GM18867 (cell line): ENCODE measurements around the gene DCP1B.

Experiments used
- ATAC-seq: cut with Tn5 transposase; IDR thresholded peaks from one replicate; pipeline ENCODE4 v1.9.1; 2021; ENCODE audit warnings: mild to moderate bottlenecking, moderate library complexity; ENCODE audit not compliant: unreplicated experiment

Gene DCP1B

GRCh38 chr12:1935700-1936378 is 68.4 kb downstream of the DCP1B start:
- no peak for ATAC-seq

DNA sequence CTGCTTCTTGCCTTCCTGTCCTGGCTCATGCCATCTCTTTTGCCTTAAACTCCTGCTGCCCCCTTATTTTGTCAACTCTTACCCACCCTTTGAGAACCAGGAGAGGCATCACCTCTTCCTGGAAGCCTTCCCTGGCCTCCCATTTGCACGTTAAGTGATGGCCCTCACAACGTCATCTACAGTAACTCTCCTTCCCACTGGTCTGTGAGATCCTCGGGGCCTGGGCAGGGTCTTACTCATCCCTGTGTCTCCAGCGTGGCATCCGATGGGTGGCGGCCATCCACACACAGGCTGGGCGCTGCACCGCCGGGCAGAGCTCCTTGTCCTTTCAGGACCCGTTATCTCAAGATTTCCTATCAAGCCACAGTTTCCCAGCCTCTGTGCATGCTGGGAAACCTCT is 69.0 kb downstream of the DCP1B start:
- ATAC-seq = no peak

DNA sequence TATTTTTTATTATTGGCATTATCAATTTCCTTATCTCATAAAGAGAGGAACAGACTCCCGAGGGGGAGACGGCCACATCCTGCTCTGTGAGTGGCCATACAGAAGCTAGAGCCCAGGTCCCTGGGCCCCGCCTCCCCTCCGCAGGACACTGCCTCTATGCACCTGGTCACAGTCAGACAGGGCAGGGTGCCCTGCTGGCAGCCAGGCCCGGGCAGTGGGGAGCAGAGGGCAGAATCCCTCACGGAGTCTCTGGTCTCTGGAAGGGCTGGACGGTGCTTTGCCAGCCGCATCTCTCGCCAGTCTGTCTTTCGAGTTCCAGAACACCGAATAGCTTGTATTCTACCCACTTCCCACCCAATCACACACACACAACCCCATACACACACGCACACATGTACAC is 69.4 kb downstream of the DCP1B start:
- ATAC-seq = no peak

GRCh38 chr12:1934068-1934467 is 70.2 kb downstream of the DCP1B start:
- ATAC-seq = no peak

DNA sequence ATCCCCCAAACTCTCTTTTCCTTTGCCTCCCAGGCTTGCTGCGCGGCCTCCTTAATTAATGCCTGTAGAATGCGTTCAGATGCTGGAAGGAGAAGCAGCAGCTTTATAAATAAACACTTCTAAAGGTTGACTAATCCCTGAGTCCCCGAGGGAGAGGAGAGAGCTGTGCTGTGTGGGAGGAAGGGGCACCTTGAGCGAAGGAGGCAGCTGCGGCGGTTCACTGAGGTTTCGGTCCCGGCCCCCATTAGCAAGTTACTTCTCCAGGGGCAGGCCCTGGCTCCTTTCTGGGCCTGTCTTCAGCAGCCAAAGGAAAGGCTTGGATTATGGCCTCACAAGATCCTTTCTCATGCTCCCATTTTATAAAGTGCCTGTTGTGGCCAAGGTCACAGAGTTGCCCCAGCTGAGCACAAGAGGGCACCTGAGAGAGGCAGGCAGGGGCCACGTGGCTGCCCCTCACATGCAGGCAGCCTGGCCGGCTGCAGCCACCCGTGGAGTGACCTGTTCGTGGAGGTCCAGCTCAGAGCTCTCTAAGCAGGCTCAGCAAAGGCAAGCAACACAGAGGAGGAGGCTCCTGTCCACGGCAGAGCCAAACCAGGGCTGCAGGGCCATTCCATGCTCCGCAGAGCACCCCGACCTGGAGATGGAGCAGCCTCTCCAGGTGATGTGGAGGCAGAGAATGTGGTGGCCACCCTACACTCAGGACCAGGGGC is 70.8 kb downstream of the DCP1B start:
- no peak for ATAC-seq

GRCh38 chr12:1932264-1932777 is 71.9 kb downstream of the DCP1B start:
- no peak for ATAC-seq

- ATAC-seq = no peak
Measured at GRCh38 chr12:1931642-1932041, 72.6 kb downstream of the DCP1B start.

- ATAC-seq = no peak
Measured at GRCh38 chr12:1930803-1931597, 73.3 kb downstream of the DCP1B start.

- ATAC-seq = no peak
Measured at GRCh38 chr12:1929985-1930802, 74.1 kb downstream of the DCP1B start.

GRCh38 chr12:1929241-1929984 is 74.8 kb downstream of the DCP1B start:
- no peak for ATAC-seq

DNA sequence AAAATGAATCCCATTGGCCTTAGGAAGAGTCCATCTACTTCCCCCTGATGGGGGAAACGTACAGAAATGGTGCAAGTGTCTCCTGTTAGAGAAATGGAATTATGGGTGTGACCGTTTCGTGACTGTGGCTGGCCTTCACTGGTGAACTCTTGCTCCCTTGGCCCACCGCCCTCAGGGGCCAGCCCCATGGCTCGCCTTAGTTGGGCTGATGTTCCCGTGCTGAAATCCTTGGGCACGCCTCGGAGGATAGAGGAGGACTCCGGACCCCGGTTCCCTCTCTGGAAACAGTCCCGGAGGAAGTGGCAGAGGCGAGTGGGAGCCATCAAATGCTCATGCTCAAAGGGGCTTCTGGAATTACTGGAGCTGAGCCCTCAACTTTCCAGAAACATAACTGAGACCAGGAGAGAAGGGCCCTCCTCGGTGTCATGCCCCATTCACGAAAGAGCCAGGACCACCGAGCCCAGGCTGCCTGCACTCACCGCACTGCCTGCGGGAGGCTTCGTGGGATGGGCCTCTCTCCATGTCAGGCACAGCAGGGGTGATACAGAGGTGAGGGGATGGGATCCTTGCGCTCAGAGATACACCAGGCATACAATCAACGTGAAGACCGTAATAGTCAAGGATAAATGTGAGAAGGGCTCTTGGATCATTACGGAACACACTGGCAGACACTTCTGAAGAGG is 75.7 kb downstream of the DCP1B start:
- no peak for ATAC-seq

- ATAC-seq = no peak
Measured at GRCh38 chr12:1927751-1928351, 76.4 kb downstream of the DCP1B start.

DNA sequence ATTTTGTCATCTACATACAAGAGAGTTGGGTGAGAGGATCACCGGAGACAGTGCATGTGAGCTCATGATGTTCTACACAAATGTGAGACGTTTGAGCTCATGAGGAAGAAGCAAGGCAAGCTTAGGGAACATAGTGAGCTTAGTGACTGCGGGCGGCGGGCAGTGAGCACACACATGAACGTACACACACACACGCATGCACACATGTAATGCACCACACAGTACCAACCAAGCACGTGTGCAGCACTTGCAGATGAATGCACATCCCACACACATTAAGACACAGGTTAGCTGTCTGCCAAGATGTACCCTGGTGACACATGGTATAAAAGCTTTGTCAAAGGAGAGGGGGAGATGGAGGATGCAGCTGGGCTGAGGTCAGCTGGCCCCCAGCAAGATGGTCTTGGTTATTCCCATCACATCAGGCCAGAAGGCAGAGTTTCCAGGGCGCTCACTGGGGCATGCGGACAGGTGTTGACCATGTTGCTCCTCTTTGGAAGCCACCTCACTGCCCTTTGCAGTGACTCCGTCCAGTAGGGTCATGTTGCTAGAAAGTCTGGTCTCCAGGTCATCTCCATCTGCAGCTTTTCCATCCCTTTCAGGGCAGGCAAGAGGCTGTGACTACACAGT is 77.1 kb downstream of the DCP1B start:
- no peak for ATAC-seq

DNA sequence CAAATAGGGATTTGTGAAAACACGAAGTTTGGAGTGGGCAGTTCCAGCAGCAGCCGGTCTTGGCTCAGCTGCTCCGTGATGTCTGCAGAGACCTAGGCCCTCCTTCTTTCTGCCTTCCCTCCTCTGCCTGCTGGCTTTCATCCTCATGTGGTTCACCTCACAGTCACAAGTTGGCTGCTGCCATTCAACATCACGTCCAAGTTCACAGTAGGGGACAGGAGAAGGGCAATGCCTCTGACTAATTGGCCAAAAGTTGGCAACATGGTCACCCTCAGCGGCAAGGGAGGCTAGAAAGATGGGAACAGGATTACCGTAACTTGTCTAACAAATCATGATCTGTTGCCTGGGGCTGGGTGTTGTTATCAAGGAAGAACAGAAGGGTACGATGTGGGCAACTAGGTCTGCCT is 78.0 kb downstream of the DCP1B start:
- no peak for ATAC-seq

GRCh38 chr12:1925684-1926006 is 78.6 kb downstream of the DCP1B start:
- ATAC-seq = no peak

- ATAC-seq = no peak
Measured at GRCh38 chr12:1924996-1925683, 79.1 kb downstream of the DCP1B start.

GRCh38 chr12:1922985-1923384 is 81.3 kb downstream of the DCP1B start:
- no peak for ATAC-seq

GRCh38 chr12:1922075-1922709 is 82.1 kb downstream of the DCP1B start:
- no peak for ATAC-seq
